GM23338 (cell line): ENCODE results near the gene SUSD2. TPM values are rescaled to one million over a fixed set of nuclear protein-coding genes. Genes with fewer than 3 reads are reported as not detected.

Experiments used
- ATAC-seq: fragments of 200-7000 bp; cut with Tn5 transposase; 3 replicates; pipeline ENCODE4 v1.9.1; 2020
- DNase-seq: peaks from one replicate; pipeline ENCODE4 v3.0.0-alpha.2; 2015; ENCODE audit warnings: low spot score
- H2AFZ ChIP-seq: fragments of 200-600 bp; sonication (generic); 2 replicates; pipeline ENCODE4 v1.8.0; 2016; ENCODE audit warnings: antibody characterized with exemption, mild to moderate bottlenecking, moderate library complexity
- H3F3A ChIP-seq: fragments of 200-600 bp; sonication (generic); replicated peaks from 2 replicates; pipeline ENCODE4 v1.8.0; 2017; ENCODE audit warnings: antibody characterized with exemption, mixed run types, low read depth
- H3K27ac ChIP-seq: fragments of 200-600 bp; sonication (generic); 2 replicates; pipeline ENCODE4 v1.6.1; 2016; ENCODE audit warnings: low read depth
- H3K27me3 ChIP-seq: fragments of 200-600 bp; sonication (generic); 2 replicates; pipeline ENCODE4 v1.8.0; 2016; ENCODE audit warnings: mild to moderate bottlenecking, mixed run types, moderate library complexity; ENCODE audit not compliant: insufficient read depth
- H3K36me3 ChIP-seq: fragments of 200-600 bp; sonication (generic); 2 replicates; pipeline ENCODE4 v1.8.0; 2016; ENCODE audit warnings: mild to moderate bottlenecking; ENCODE audit not compliant: insufficient read depth
- H3K4me1 ChIP-seq: fragments of 200-600 bp; sonication (generic); 2 replicates; pipeline ENCODE4 v1.8.0; 2016; ENCODE audit warnings: mild to moderate bottlenecking, moderate library complexity; ENCODE audit not compliant: insufficient read depth
- H3K4me2 ChIP-seq: fragments of 200-600 bp; sonication (generic); 2 replicates; pipeline ENCODE4 v1.7.1; 2017; ENCODE audit warnings: mixed run types
- H3K4me3 ChIP-seq: fragments of 200-600 bp; sonication (generic); 2 replicates; pipeline ENCODE4 v1.6.1; 2016; ENCODE audit warnings: mixed run types
- H3K79me2 ChIP-seq: fragments of 200-600 bp; sonication (generic); replicated peaks from 2 replicates; pipeline ENCODE4 v1.8.0; 2017; ENCODE audit warnings: mild to moderate bottlenecking; ENCODE audit not compliant: insufficient read depth
- H3K9me2 ChIP-seq: fragments of 200-600 bp; sonication (generic); 2 replicates; pipeline ENCODE4 v1.8.0; 2017; ENCODE audit not compliant: insufficient read depth
- H4K20me1 ChIP-seq: fragments of 200-600 bp; sonication (generic); replicated peaks from 2 replicates; pipeline ENCODE4 v1.8.0; 2017; ENCODE audit warnings: mild to moderate bottlenecking; ENCODE audit not compliant: insufficient read depth
- H3K27ac Mint-ChIP-seq: 2 replicates; pipeline ENCODE4 v1.8.0; 2020; ENCODE audit warnings: inconsistent platforms, mild to moderate bottlenecking, moderate library complexity, mixed read lengths
- H3K27me3 Mint-ChIP-seq: 3 replicates; pipeline ENCODE4 v1.8.0; 2022; ENCODE audit warnings: low read depth, mild to moderate bottlenecking, moderate library complexity, mixed read lengths, inconsistent platforms; ENCODE audit not compliant: insufficient read depth, poor library complexity
- H3K36me3 Mint-ChIP-seq: 3 replicates; pipeline ENCODE4 v1.8.0; 2021; ENCODE audit warnings: low read depth, mild to moderate bottlenecking, inconsistent platforms, moderate library complexity, mixed read lengths
- H3K4me1 Mint-ChIP-seq: 3 replicates; pipeline ENCODE4 v1.8.0; 2020; ENCODE audit warnings: mild to moderate bottlenecking, inconsistent platforms, mixed read lengths
- H3K4me3 Mint-ChIP-seq: 3 replicates; pipeline ENCODE4 v1.8.0; 2021; ENCODE audit warnings: moderate library complexity, mild to moderate bottlenecking, inconsistent platforms, mixed read lengths
- H3K9me3 Mint-ChIP-seq: 3 replicates; pipeline ENCODE4 v1.8.0; 2020; ENCODE audit warnings: moderate library complexity, mild to moderate bottlenecking, inconsistent platforms, mixed read lengths
- CREB1 ChIP-seq: fragments of 250-450 bp; sonication (Bioruptor Pico); IDR thresholded peaks from 2 replicates; pipeline ENCODE4 v1.5.0; 2020; ENCODE audit warnings: low read depth, mild to moderate bottlenecking, moderate library complexity
- EZH2 ChIP-seq: fragments of 200-600 bp; sonication (generic); IDR thresholded peaks from one replicate; pipeline ENCODE4 v1.8.0; 2017; ENCODE audit warnings: antibody characterized with exemption, mild to moderate bottlenecking, low read depth; ENCODE audit not compliant: unreplicated experiment
- EZH2phosphoT487 ChIP-seq: fragments of 200-600 bp; sonication (generic); IDR thresholded peaks from one replicate; pipeline ENCODE4 v1.8.1; 2018; ENCODE audit warnings: antibody characterized with exemption; ENCODE audit not compliant: unreplicated experiment
- JUNB ChIP-seq: IDR thresholded peaks from one replicate; pipeline ENCODE4 v1.6.1; 2016; ENCODE audit warnings: antibody characterized with exemption; ENCODE audit not compliant: unreplicated experiment
- NANOG ChIP-seq: IDR thresholded peaks from 2 replicates; pipeline ENCODE4 v1.6.1; 2016; ENCODE audit warnings: antibody characterized with exemption, borderline replicate concordance
- POLR2AphosphoS5 ChIP-seq: IDR thresholded peaks from 2 replicates; pipeline ENCODE4 v1.6.1; 2016; ENCODE audit warnings: antibody characterized with exemption, low read depth
- STAT1 ChIP-seq: IDR thresholded peaks from one replicate; pipeline ENCODE4 v1.6.1; 2016; ENCODE audit warnings: antibody characterized with exemption; ENCODE audit not compliant: unreplicated experiment
- ZNF114 ChIP-seq: fragments of 250-450 bp; sonication (Bioruptor Pico); IDR thresholded peaks from 2 replicates; pipeline ENCODE4 v1.5.0; 2020; ENCODE audit warnings: mild to moderate bottlenecking, moderate library complexity
- ZNF331 ChIP-seq: fragments of 250-450 bp; sonication (Bioruptor Pico); IDR thresholded peaks from 2 replicates; pipeline ENCODE4 v1.5.0; 2020; ENCODE audit warnings: low read depth, mild to moderate bottlenecking, moderate library complexity
- polyA plus RNA-seq: library from polyadenylated mRNA; unstranded; fragments of >200 nt; fragmentation: Nextera tagmentation; extraction: Ambion mirVana; gene quantifications from 2 replicates; pipeline ENCODE4 v1.2.1, GENCODE V29; 2016
- total RNA-seq: library from RNA; depleted of rRNA; stranded (reverse); fragments of >200 nt; shearing (Covaris generic); gene quantifications from 2 replicates; pipeline ENCODE4 v1.2.3, GENCODE V29; 2014
- TF ChIP-seq, protein P1 (sequence below): IDR thresholded peaks from one replicate; pipeline ENCODE4 v1.6.1; 2018; ENCODE audit warnings: antibody characterized with exemption; ENCODE audit not compliant: unreplicated experiment
- TF ChIP-seq, protein P2 (sequence below): IDR thresholded peaks from 2 replicates; pipeline ENCODE4 v1.6.1; 2016; ENCODE audit warnings: antibody characterized with exemption
- TF ChIP-seq, protein P3 (sequence below): fragments of 250-450 bp; sonication (Bioruptor Pico); IDR thresholded peaks from 2 replicates; pipeline ENCODE4 v1.5.0; 2020; ENCODE audit warnings: mild to moderate bottlenecking, moderate library complexity
- TF ChIP-seq, protein P4 (sequence below), 2 experiments: fragments of 200-600 bp in 1 of 2; sonication (generic) in 1 of 2; conservative IDR thresholded peaks; 2 replicates each; pipeline versions ENCODE4 v1.5.1 to v1.6.1; 2016 to 2017; ENCODE audit warnings: antibody characterized with exemption in 2 of 2, low read depth in 2 of 2, mild to moderate bottlenecking in 2 of 2, moderate library complexity in 1 of 2

The SUSD2 gene
- total and polyA plus RNA-seq, 2 experiments from 2014 or later, result 0.74 to 2.1 TPM

DNA sequence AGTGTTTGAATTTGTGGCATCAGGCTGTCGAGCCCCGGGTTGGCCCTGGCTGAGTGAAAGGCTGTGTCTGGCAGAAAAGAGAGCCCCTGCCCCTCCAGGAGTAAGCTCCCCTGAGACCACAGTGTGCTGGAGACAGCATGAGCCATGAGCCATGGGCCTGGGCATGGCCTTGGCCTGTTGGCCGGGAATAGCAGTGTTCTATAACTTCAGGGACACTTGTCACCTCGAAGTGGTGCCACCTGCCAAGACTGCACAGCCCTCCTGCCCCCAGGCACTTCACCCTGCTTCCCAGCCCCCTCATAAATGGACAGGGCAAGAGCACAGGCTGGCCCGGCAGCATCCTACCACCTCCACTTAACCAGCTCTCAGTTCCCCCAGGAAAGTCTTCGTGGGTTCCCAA lies 20.7 kb upstream of the SUSD2 start:
- no peak overlapping the region for H3K4me3 ChIP-seq
- peaks cover 10% of the 10 kb centered on the region for H3K4me1 ChIP-seq
- H2AFZ ChIP-seq, result no peak overlapping the region
- Mint-ChIP-seq H3K4me3 (no peak overlapping the region), H3K4me1 (peaks cover 25% of the 10 kb centered on the region), H3K27me3 (peaks cover 17% of the 10 kb centered on the region), H3K27ac (peak overlapping the region; percentile 62; the same call in 1 of the 2 replicates), H3K9me3 (no peaks in the 10 kb centered on the region), H3K36me3 (no peaks in the 10 kb centered on the region; the same call in 2 of the 3 replicates)
- no peak for ATAC-seq
- no peaks in the 10 kb centered on the region for H3K36me3 ChIP-seq
- H3K9me2 ChIP-seq, result no peaks in the 10 kb centered on the region
- no peaks in the 10 kb centered on the region for H3K79me2 ChIP-seq
- H3K4me2 ChIP-seq, result no peak overlapping the region
- no peaks in the 10 kb centered on the region for H4K20me1 ChIP-seq
- H3K27me3 ChIP-seq, result 0 out of 2 replicates have a peak, but pooled peaks cover under 1% of the 10 kb centered on the region
- no peak overlapping the region for H3K27ac ChIP-seq
- H3F3A ChIP-seq, result 0 out of 2 replicates have a peak, but pooled peaks cover 2% of the 10 kb centered on the region
- DNase-seq, result no peak
- TF ChIP-seq CREB1 (CRISPR knock-in tag) (no peak), JUNB (no peak), ZNF114 (CRISPR knock-in tag) (no peak), NANOG (no peak), ZNF331 (CRISPR knock-in tag) (no peak), EZH2phosphoT487 (no peak), POLR2AphosphoS5 (no peak), EZH2 (no peak), STAT1 (no peak)
- TF ChIP-seq, protein P1, sequence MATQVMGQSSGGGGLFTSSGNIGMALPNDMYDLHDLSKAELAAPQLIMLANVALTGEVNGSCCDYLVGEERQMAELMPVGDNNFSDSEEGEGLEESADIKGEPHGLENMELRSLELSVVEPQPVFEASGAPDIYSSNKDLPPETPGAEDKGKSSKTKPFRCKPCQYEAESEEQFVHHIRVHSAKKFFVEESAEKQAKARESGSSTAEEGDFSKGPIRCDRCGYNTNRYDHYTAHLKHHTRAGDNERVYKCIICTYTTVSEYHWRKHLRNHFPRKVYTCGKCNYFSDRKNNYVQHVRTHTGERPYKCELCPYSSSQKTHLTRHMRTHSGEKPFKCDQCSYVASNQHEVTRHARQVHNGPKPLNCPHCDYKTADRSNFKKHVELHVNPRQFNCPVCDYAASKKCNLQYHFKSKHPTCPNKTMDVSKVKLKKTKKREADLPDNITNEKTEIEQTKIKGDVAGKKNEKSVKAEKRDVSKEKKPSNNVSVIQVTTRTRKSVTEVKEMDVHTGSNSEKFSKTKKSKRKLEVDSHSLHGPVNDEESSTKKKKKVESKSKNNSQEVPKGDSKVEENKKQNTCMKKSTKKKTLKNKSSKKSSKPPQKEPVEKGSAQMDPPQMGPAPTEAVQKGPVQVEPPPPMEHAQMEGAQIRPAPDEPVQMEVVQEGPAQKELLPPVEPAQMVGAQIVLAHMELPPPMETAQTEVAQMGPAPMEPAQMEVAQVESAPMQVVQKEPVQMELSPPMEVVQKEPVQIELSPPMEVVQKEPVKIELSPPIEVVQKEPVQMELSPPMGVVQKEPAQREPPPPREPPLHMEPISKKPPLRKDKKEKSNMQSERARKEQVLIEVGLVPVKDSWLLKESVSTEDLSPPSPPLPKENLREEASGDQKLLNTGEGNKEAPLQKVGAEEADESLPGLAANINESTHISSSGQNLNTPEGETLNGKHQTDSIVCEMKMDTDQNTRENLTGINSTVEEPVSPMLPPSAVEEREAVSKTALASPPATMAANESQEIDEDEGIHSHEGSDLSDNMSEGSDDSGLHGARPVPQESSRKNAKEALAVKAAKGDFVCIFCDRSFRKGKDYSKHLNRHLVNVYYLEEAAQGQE, result no peak
- TF ChIP-seq, protein P2, sequence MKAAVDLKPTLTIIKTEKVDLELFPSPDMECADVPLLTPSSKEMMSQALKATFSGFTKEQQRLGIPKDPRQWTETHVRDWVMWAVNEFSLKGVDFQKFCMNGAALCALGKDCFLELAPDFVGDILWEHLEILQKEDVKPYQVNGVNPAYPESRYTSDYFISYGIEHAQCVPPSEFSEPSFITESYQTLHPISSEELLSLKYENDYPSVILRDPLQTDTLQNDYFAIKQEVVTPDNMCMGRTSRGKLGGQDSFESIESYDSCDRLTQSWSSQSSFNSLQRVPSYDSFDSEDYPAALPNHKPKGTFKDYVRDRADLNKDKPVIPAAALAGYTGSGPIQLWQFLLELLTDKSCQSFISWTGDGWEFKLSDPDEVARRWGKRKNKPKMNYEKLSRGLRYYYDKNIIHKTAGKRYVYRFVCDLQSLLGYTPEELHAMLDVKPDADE, result no peak
- TF ChIP-seq, protein P3, sequence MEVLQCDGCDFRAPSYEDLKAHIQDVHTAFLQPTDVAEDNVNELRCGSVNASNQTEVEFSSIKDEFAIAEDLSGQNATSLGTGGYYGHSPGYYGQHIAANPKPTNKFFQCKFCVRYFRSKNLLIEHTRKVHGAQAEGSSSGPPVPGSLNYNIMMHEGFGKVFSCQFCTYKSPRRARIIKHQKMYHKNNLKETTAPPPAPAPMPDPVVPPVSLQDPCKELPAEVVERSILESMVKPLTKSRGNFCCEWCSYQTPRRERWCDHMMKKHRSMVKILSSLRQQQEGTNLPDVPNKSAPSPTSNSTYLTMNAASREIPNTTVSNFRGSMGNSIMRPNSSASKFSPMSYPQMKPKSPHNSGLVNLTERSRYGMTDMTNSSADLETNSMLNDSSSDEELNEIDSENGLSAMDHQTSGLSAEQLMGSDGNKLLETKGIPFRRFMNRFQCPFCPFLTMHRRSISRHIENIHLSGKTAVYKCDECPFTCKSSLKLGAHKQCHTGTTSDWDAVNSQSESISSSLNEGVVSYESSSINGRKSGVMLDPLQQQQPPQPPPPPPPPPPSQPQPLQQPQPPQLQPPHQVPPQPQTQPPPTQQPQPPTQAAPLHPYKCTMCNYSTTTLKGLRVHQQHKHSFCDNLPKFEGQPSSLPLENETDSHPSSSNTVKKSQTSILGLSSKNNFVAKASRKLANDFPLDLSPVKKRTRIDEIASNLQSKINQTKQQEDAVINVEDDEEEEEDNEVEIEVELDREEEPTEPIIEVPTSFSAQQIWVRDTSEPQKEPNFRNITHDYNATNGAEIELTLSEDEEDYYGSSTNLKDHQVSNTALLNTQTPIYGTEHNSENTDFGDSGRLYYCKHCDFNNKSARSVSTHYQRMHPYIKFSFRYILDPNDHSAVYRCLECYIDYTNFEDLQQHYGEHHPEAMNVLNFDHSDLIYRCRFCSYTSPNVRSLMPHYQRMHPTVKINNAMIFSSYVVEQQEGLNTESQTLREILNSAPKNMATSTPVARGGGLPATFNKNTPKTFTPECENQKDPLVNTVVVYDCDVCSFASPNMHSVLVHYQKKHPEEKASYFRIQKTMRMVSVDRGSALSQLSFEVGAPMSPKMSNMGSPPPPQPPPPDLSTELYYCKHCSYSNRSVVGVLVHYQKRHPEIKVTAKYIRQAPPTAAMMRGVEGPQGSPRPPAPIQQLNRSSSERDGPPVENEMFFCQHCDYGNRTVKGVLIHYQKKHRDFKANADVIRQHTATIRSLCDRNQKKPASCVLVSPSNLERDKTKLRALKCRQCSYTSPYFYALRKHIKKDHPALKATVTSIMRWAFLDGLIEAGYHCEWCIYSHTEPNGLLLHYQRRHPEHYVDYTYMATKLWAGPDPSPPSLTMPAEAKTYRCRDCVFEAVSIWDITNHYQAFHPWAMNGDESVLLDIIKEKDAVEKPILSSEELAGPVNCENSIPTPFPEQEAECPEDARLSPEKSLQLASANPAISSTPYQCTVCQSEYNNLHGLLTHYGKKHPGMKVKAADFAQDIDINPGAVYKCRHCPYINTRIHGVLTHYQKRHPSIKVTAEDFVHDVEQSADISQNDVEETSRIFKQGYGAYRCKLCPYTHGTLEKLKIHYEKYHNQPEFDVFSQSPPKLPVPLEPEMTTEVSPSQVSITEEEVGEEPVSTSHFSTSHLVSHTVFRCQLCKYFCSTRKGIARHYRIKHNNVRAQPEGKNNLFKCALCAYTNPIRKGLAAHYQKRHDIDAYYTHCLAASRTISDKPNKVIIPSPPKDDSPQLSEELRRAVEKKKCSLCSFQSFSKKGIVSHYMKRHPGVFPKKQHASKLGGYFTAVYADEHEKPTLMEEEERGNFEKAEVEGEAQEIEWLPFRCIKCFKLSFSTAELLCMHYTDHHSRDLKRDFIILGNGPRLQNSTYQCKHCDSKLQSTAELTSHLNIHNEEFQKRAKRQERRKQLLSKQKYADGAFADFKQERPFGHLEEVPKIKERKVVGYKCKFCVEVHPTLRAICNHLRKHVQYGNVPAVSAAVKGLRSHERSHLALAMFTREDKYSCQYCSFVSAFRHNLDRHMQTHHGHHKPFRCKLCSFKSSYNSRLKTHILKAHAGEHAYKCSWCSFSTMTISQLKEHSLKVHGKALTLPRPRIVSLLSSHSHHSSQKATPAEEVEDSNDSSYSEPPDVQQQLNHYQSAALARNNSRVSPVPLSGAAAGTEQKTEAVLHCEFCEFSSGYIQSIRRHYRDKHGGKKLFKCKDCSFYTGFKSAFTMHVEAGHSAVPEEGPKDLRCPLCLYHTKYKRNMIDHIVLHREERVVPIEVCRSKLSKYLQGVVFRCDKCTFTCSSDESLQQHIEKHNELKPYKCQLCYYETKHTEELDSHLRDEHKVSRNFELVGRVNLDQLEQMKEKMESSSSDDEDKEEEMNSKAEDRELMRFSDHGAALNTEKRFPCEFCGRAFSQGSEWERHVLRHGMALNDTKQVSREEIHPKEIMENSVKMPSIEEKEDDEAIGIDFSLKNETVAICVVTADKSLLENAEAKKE (CRISPR knock-in tag), result no peak
- TF ChIP-seq, protein P4, sequence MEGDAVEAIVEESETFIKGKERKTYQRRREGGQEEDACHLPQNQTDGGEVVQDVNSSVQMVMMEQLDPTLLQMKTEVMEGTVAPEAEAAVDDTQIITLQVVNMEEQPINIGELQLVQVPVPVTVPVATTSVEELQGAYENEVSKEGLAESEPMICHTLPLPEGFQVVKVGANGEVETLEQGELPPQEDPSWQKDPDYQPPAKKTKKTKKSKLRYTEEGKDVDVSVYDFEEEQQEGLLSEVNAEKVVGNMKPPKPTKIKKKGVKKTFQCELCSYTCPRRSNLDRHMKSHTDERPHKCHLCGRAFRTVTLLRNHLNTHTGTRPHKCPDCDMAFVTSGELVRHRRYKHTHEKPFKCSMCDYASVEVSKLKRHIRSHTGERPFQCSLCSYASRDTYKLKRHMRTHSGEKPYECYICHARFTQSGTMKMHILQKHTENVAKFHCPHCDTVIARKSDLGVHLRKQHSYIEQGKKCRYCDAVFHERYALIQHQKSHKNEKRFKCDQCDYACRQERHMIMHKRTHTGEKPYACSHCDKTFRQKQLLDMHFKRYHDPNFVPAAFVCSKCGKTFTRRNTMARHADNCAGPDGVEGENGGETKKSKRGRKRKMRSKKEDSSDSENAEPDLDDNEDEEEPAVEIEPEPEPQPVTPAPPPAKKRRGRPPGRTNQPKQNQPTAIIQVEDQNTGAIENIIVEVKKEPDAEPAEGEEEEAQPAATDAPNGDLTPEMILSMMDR (conservative IDR thresholded peaks at IDR 0.05; ENCODE audit: low read depth in 2 of 2), result no peak
